Kidney (tissue), 14 donors: ENCODE measurements around the gene TENT5A. TPM values are rescaled to one million over a fixed set of nuclear protein-coding genes. Genes with fewer than 3 reads are reported as not detected.
"Not testable (repeated sequence)": the region's sequence is repeated elsewhere in the genome, so short reads cannot be mapped to it uniquely, and the experiment has no call there.

Source experiments
- DNase-seq, 5 donors: peaks; one replicate each; pipeline ENCODE4 v3.0.0-alpha.2; 2013 to 2020
- FAIRE-seq: peaks from 2 replicates; lab custom pipeline; 2012; peaks lifted over from hg19 to GRCh38; lab: Jason Lieb, UNC
- H3K27ac ChIP-seq, 2 donors: one replicate each; pipeline ENCODE4 v1.7.0; 2013; ENCODE audit warnings: low read depth in 2 of 2, low read length in 2 of 2, inconsistent platforms in 1 of 2
- H3K27me3 ChIP-seq: one replicate; pipeline ENCODE4 v1.7.1; 2013; ENCODE audit warnings: low read length, inconsistent platforms; ENCODE audit not compliant: control insufficient read depth, insufficient read depth
- H3K36me3 ChIP-seq, 3 donors: one replicate each; pipeline versions ENCODE4 v1.7.0 to v1.7.1; 2013; ENCODE audit warnings: low read length in 3 of 3, control low read depth in 1 of 3, inconsistent platforms in 1 of 3; ENCODE audit not compliant: insufficient read depth in 3 of 3, control insufficient read depth in 2 of 3
- H3K4me1 ChIP-seq, 3 donors: one replicate each; pipeline versions ENCODE4 v1.7.0 to v1.7.1; 2013; ENCODE audit warnings: low read length in 3 of 3, inconsistent platforms in 1 of 3, low read depth in 1 of 3; ENCODE audit not compliant: control insufficient read depth in 2 of 3, insufficient read depth in 2 of 3
- H3K4me3 ChIP-seq, 3 donors: one replicate each; pipeline versions ENCODE4 v1.7.0 to v1.8.1; 2013; ENCODE audit warnings: low read length in 3 of 3, control low read depth in 1 of 3, inconsistent platforms in 1 of 3
- H3K9ac ChIP-seq, 3 donors: one replicate each; pipeline versions ENCODE4 v1.7.0 to v1.7.1; 2013; ENCODE audit warnings: low read length in 3 of 3, control low read depth in 1 of 3, inconsistent platforms in 1 of 3
- H3K9me3 ChIP-seq, 3 donors: one replicate each; pipeline versions ENCODE4 v1.7.0 to v1.7.1; 2013; ENCODE audit warnings: low read length in 3 of 3, control low read depth in 1 of 3, inconsistent platforms in 1 of 3; ENCODE audit not compliant: control insufficient read depth in 2 of 3, insufficient read depth in 1 of 3
- intact Hi-C: fragments of 100-400 bp; cut with DNase I; formaldehyde crosslinking; loops from one replicate; pipeline ENCODE4 v1.11.1; 2022
- polyA plus RNA-seq: library from polyadenylated mRNA; stranded (reverse); fragments of 350-450 nt; fragmentation: Illumina TruSeq; extraction: RNeasy Lipid Tissue Mini Kit (QIAGEN cat#74804); gene quantifications from one replicate; pipeline ENCODE4 v1.2.3, GENCODE V29; 2014; ENCODE audit warnings: low read depth, low replicate concordance; ENCODE audit not compliant: insufficient read depth
- total RNA-seq: library from RNA; stranded (reverse); fragmentation: NEBNext Ultra II Directional; extraction: Animal tissue kit (Norgen Biotek cat#: 25700); gene quantifications from one replicate; pipeline ENCODE4 v1.2.1, GENCODE V29; 2021
- TF ChIP-seq, protein P1 (sequence below): IDR thresholded peaks from 3 replicates; pipeline ENCODE4 v1.5.1; 2012; ENCODE audit warnings: mild to moderate bottlenecking, moderate library complexity, borderline replicate concordance; ENCODE audit not compliant: insufficient read depth; ENCODE audit errors: extremely low read depth
- donor health status: control.
- donor health status: control.
- donor health status: control.
- donor health status: control.
- donor health status: control.
- donor health status: DM: yes; HTN: yes; CAD: no.
- donor health status: Normal renal cell carcinoma (clear cell type).

TENT5A gene
- total and polyA plus RNA-seq, 2 donors from 2014 or later = 3.2 to 13.4 TPM

- FAIRE-seq = no peak
- Histone ChIP-seq H3K9ac (no peak overlapping the region), H3K9me3 (no peaks in the 10 kb centered on the region), H3K4me3 (no peak overlapping the region), H3K27ac (no peak overlapping the region), H3K36me3 (no peaks in the 10 kb centered on the region), H3K27me3 (no peaks in the 10 kb centered on the region), H3K4me1 (no peaks in the 10 kb centered on the region)
- intact Hi-C loops = no loop called here
- DNase-seq = no peak
- TF ChIP-seq, protein P1, sequence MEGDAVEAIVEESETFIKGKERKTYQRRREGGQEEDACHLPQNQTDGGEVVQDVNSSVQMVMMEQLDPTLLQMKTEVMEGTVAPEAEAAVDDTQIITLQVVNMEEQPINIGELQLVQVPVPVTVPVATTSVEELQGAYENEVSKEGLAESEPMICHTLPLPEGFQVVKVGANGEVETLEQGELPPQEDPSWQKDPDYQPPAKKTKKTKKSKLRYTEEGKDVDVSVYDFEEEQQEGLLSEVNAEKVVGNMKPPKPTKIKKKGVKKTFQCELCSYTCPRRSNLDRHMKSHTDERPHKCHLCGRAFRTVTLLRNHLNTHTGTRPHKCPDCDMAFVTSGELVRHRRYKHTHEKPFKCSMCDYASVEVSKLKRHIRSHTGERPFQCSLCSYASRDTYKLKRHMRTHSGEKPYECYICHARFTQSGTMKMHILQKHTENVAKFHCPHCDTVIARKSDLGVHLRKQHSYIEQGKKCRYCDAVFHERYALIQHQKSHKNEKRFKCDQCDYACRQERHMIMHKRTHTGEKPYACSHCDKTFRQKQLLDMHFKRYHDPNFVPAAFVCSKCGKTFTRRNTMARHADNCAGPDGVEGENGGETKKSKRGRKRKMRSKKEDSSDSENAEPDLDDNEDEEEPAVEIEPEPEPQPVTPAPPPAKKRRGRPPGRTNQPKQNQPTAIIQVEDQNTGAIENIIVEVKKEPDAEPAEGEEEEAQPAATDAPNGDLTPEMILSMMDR = no peak
Observed at GRCh38 chr6:81741689-81742088, 10.8 kb downstream of the TENT5A start.

DNA sequence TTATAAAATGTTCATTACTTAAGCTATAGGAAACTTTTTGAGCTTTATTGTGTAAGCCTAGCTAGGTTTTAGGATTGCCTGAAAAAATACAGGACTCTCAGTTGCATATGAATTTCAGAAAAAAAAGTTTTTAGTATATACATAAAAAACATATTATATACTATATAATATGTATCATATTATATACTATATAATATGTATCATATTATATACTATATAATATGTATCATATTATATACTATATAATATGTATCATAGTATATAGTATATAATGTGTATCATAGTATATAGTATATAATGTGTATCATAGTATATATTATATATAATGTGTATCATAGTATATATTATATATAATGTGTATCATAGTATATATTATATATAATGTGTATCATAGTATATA, 11.9 kb downstream of the TENT5A start:
- H3K27ac ChIP-seq, H3K27me3 ChIP-seq, DNase-seq, H3K36me3 ChIP-seq, H3K9me3 ChIP-seq, H3K4me3 ChIP-seq, H3K4me1 ChIP-seq, H3K9ac ChIP-seq, intact Hi-C loops: not testable (repeated sequence)
- FAIRE-seq = peak; percentile 100

DNA sequence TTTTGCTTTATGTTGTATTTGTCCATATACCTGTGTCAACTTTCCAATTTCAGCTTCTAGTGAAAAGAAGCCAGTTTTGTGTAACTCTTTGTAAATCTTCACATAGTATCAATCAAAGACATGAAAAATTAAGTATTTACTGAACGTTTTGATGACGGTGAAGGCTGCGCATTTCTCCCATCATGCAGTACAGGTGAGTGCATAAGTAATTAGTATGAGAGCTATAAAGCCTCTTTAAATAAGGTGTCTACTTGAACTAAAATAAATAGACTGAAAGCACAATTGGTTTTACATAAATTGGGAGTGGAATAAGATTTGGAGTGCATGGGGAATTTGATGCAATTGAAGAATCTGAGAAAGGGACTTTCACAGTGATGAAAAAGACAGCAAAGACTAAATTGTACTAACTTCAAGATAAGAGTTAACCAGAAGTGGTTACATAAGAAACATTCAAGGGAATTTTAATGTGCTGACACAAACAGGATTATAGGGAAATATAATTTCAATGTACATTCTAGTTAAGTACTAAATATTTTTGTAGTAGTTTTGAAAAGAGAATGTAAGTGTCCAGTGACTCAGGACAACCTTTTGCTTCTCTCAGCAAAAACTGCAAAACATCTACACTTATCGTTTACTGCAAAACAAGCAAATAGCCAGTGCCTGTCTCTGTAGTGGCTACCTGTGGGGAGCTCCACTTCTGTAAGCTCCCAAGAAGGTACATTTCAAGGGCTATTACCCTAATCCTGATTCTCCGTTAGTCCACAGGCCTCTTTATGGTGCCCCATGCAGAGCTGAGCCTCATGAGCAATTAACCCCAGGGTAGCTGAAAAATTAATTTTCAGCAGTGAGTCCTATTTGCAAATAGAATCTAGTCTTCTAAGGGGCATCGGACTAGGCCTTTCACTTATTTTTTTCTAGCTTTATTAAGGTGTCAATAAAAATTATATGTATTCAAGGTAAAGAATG, 13.0 kb downstream of the TENT5A start:
- no peak for FAIRE-seq
- DNase-seq = no peak
- H3K4me1 ChIP-seq = no peaks in the 10 kb centered on the region
- no peaks in the 10 kb centered on the region for H3K27me3 ChIP-seq
- intact Hi-C loops = no loop called here
- H3K36me3 ChIP-seq = no peaks in the 10 kb centered on the region
- no peak overlapping the region for H3K4me3 ChIP-seq
- H3K27ac ChIP-seq = no peak overlapping the region
- no peak overlapping the region for H3K9ac ChIP-seq
- TF ChIP-seq, protein P1 = no peak
- peaks cover 0 to 3% (median 0%) of the 10 kb centered on the region in 3 donors for H3K9me3 ChIP-seq

GRCh38 chr6:81736428-81736827, 16.1 kb downstream of the TENT5A start:
- no peak overlapping the region for H3K27ac ChIP-seq
- FAIRE-seq = no peak
- DNase-seq = no peak
- TF ChIP-seq, protein P1 = no peak
- H3K9ac ChIP-seq = no peak overlapping the region
- no peaks in the 10 kb centered on the region for H3K27me3 ChIP-seq
- no peaks in the 10 kb centered on the region for H3K36me3 ChIP-seq
- peaks cover 0 to 3% (median 0%) of the 10 kb centered on the region in 3 donors for H3K9me3 ChIP-seq
- no peak overlapping the region for H3K4me3 ChIP-seq
- H3K4me1 ChIP-seq = no peaks in the 10 kb centered on the region
- intact Hi-C loops = no loop called here
